GM19463 (cell line): Measurements from ENCODE around the gene SNU13.
"Not testable (repeated sequence)": the region's sequence is repeated elsewhere in the genome, so short reads cannot be mapped to it uniquely, and the experiment has no call there.

Experiments
- ATAC-seq: cut with Tn5 transposase; IDR thresholded peaks from one replicate; pipeline ENCODE4 v1.9.1; 2021; ENCODE audit warnings: mild to moderate bottlenecking, moderate library complexity; ENCODE audit not compliant: unreplicated experiment

SNU13 gene

DNA sequence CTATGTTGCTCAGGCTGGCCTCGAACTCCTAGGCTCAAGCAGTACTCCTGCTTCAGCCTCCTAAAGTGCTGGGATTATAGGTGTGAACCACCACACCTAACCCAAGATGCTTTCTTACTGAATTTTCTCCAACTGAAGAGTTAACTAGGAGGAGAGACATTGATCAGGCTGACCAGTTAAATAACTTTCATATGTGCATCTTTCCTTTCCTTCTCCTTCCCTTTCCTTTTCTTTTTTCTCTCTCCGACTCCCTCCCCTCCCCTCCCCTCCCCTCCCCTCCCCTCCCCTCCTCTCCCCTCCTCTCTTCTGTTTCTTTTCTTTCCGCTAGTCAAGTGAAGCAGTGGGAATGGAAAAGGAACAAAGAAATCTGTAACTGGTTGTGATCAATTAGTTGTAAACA, 40.9 kb downstream of the SNU13 start:
- no peak for ATAC-seq

- ATAC-seq, result no peak
Observed at GRCh38 chr22:41642331-41643110, 46.1 kb downstream of the SNU13 start.

DNA sequence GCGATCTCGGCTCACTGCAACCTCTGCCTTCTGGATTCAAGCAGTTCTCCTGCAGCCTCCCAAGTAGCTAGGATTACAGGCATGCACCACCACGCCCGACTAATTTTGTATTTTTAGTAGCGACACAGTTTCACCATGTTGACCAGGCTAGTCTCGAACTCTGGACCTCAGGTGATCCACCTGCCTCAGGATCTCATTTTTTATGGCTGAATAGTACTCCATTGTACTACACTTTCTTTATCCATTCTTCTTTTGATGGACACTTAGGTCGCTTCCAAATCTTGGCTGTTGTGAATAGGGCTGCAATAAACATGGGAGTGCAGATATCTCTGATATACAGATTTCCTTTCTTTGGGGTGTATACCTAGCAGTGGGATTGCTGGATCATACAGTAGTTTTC, 46.8 kb downstream of the SNU13 start:
- no peak for ATAC-seq

GRCh38 chr22:41638748-41639147, 49.9 kb downstream of the SNU13 start:
- ATAC-seq, result no peak

GRCh38 chr22:41638124-41638523, 50.5 kb downstream of the SNU13 start:
- ATAC-seq, result no peak

DNA sequence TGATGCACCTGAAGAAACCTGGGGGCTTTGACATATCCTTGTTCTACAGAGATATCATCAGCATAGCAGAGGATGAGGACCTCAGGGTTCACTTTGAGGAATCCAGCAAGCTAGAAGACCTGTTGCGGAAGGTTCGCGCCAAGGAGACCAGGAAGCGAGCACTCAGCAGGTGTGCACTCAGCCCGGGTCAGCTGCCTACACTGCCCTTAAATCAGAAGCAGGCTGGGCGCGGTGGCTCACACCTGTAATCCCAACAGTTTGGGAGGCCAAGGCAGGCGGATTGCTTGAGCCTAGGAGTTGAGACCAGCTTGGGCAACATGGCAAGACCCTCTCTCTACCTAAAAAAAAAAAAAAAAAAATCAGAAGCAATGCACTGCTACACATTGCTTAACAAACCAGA, 51.0 kb downstream of the SNU13 start:
- not testable (repeated sequence) for ATAC-seq

GRCh38 chr22:41636467-41636866, 52.2 kb downstream of the SNU13 start:
- no peak for ATAC-seq

GRCh38 chr22:41634610-41635009, 54.1 kb downstream of the SNU13 start:
- ATAC-seq, result not testable (repeated sequence)

- not testable (repeated sequence) for ATAC-seq
Observed at GRCh38 chr22:41631615-41632014, 57.1 kb downstream of the SNU13 start.

DNA sequence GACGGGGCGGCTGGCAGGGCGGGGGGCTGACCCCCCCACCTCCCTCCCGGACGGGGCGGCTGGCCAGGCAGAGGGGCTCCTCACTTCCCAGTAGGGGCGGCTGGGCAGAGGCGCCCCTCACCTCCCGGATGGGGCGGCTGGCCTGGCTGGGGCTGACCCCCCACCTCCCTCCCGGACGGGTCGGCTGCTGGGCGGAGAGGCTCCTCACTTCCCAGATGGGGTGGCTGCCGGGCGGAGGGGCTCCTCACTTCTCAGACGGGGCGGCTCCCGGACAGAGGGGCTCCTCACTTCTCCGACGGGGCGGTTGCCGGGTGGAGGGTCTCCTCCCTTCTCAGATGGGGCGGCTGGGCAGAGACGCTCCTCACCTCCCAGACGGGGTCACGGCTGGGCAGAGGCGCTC, 57.6 kb downstream of the SNU13 start:
- not testable (repeated sequence) for ATAC-seq

DNA sequence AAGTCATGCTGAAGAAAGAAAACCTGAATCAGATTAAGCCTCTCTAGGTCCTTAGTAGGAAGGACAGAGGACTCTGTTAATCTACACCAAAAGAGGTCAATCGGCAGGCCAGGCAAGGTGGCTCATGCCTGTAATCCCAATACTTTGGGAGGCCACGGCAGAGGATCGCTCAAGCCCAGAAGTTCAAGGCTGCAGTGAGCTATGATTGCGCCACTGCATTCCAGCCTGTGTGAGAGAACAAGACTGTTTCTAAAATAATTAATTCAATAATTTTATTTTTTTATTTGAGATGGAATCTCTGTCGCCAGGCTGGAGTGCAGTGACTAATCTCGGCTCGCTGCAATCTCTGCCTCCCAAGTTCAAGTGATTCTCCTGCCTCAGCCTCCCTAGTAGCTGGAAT, 63.1 kb downstream of the SNU13 start:
- no peak for ATAC-seq
